HepG2 (cell line): ENCODE data around the gene PPDPF. TPM values are rescaled to one million over a fixed set of nuclear protein-coding genes. Genes with fewer than 3 reads are reported as not detected.

Experiments
- ARNTL ChIP-seq: sonication (generic); formaldehyde crosslinking; IDR thresholded peaks from 2 replicates; pipeline ENCODE4 v1.4.0; 2020; ENCODE audit warnings: mild to moderate bottlenecking, missing genetic modification reagents
- EEA1 ChIP-seq: sonication (generic); formaldehyde crosslinking; IDR thresholded peaks from 2 replicates; pipeline ENCODE4 v1.5.1; 2020; ENCODE audit warnings: mild to moderate bottlenecking, missing genetic modification reagents, borderline replicate concordance
- ELF3 ChIP-seq: IDR thresholded peaks from 2 replicates; pipeline ENCODE4 v1.6.1; 2016; ENCODE audit warnings: missing genetic modification reagents, missing compliant biosample characterization
- GMEB2 ChIP-seq: IDR thresholded peaks from 2 replicates; pipeline ENCODE4 v1.6.1; 2016; ENCODE audit warnings: missing biosample characterization, missing genetic modification reagents, low read depth
- HDAC2 ChIP-seq: sonication (generic); formaldehyde crosslinking; IDR thresholded peaks from 2 replicates; pipeline ENCODE4 v1.4.0; 2020; ENCODE audit warnings: missing genetic modification reagents
- IKZF4 ChIP-seq: sonication (generic); formaldehyde crosslinking; IDR thresholded peaks from 2 replicates; pipeline ENCODE4 v1.5.1; 2020; ENCODE audit warnings: borderline replicate concordance, mild to moderate bottlenecking, low read depth, missing genetic modification reagents; ENCODE audit errors: not compliant biosample characterization
- MAFF ChIP-seq: IDR thresholded peaks from 2 replicates; pipeline ENCODE4 v1.6.1; 2011; ENCODE audit warnings: low read depth, low read length, improper control_type of control experiment
- NR3C1 ChIP-seq: sonication (generic); formaldehyde crosslinking; IDR thresholded peaks from 2 replicates; pipeline ENCODE4 v1.4.0; 2020; ENCODE audit warnings: missing genetic modification reagents
- PBX2 ChIP-seq: IDR thresholded peaks from 2 replicates; pipeline ENCODE4 v1.6.1; 2016; ENCODE audit warnings: control low read depth
- RFXANK ChIP-seq: IDR thresholded peaks from 2 replicates; pipeline ENCODE4 v1.6.1; 2016
- SP140L ChIP-seq: sonication (generic); formaldehyde crosslinking; IDR thresholded peaks from 2 replicates; pipeline ENCODE4 v1.4.0; 2020; ENCODE audit warnings: missing genetic modification reagents, borderline replicate concordance
- SP4 ChIP-seq: sonication (generic); formaldehyde crosslinking; IDR thresholded peaks from 2 replicates; pipeline ENCODE4 v1.8.1; 2023; ENCODE audit warnings: mild to moderate bottlenecking, missing genetic modification reagents
- SPEN ChIP-seq: sonication (generic); formaldehyde crosslinking; IDR thresholded peaks from 2 replicates; pipeline ENCODE4 v1.5.1; 2020; ENCODE audit warnings: low read depth, mild to moderate bottlenecking, missing genetic modification reagents
- THRA ChIP-seq: sonication (generic); formaldehyde crosslinking; IDR thresholded peaks from 2 replicates; pipeline ENCODE4 v1.4.0; 2020; ENCODE audit warnings: missing genetic modification reagents, borderline replicate concordance
- YY1 ChIP-seq: IDR thresholded peaks from 2 replicates; pipeline ENCODE4 v1.6.1; 2011; ENCODE audit warnings: low read length, low read depth, moderate library complexity, mild to moderate bottlenecking; ENCODE audit not compliant: insufficient read depth, insufficient replicate concordance
- ZNF230 ChIP-seq: sonication (generic); formaldehyde crosslinking; IDR thresholded peaks from 2 replicates; pipeline ENCODE4 v1.4.0; 2020; ENCODE audit warnings: mild to moderate bottlenecking, missing genetic modification reagents
- ZNF569 ChIP-seq: sonication (generic); formaldehyde crosslinking; IDR thresholded peaks from 2 replicates; pipeline ENCODE4 v1.5.0; 2020; ENCODE audit warnings: mild to moderate bottlenecking, missing genetic modification reagents, moderate library complexity, borderline replicate concordance
- ZNF75D ChIP-seq: sonication (generic); formaldehyde crosslinking; IDR thresholded peaks from 2 replicates; pipeline ENCODE4 v1.8.1; 2023; ENCODE audit warnings: missing genetic modification reagents, mild to moderate bottlenecking, borderline replicate concordance
- ZNF83 ChIP-seq: sonication (generic); formaldehyde crosslinking; IDR thresholded peaks from 2 replicates; pipeline ENCODE4 v1.4.0; 2020; ENCODE audit warnings: missing genetic modification reagents, mild to moderate bottlenecking, borderline replicate concordance
- ZNF891 ChIP-seq: sonication (generic); formaldehyde crosslinking; IDR thresholded peaks from 2 replicates; pipeline ENCODE4 v1.5.0; 2020; ENCODE audit warnings: mild to moderate bottlenecking, missing genetic modification reagents
- ZSCAN21 ChIP-seq: sonication (generic); formaldehyde crosslinking; IDR thresholded peaks from 2 replicates; pipeline ENCODE4 v1.8.0; 2022; ENCODE audit warnings: mild to moderate bottlenecking, missing genetic modification reagents, moderate library complexity, borderline replicate concordance
- polyA plus RNA-seq, 8 experiments: library from polyadenylated mRNA; depleted of rRNA in 3 of 8; stranded (reverse) in 7 of 8; unstranded in 1 of 8; fragments of >200 nt; fragmentation: Illumina TruSeq in 4 of 8; extraction: Trizol in 4 of 8; gene quantifications; 2 replicates each; pipeline versions ENCODE4 v1.2.1 to v1.2.3, GENCODE V29; 2011 to 2016; ENCODE audit warnings: low read depth in 4 of 8, missing spikeins in 1 of 8, mixed read lengths in 1 of 8; ENCODE audit not compliant: insufficient read depth in 1 of 8
- total RNA-seq, 5 experiments: library from RNA; depleted of rRNA; stranded (reverse); fragments of >200 nt; fragmentation: Illumina TruSeq; extraction: Trizol; gene quantifications; 2 replicates each; pipeline ENCODE4 v1.2.3, GENCODE V29; 2016; ENCODE audit warnings: low read depth in 1 of 5
- TF ChIP-seq, protein P1 (sequence below): sonication (generic); formaldehyde crosslinking; IDR thresholded peaks from 2 replicates; pipeline ENCODE4 v1.4.0; 2020; ENCODE audit warnings: missing genetic modification reagents
- TF ChIP-seq, protein P2 (sequence below): conservative IDR thresholded peaks from 2 replicates; pipeline ENCODE4 v1.6.1; 2018; ENCODE audit warnings: missing genetic modification reagents

The PPDPF gene
- total and polyA plus RNA-seq, 2 of the 13 experiments (the other 11 are each of a cell fraction or from before 2014, with no cell fraction given) = 1.8 to 7.0 TPM

DNA sequence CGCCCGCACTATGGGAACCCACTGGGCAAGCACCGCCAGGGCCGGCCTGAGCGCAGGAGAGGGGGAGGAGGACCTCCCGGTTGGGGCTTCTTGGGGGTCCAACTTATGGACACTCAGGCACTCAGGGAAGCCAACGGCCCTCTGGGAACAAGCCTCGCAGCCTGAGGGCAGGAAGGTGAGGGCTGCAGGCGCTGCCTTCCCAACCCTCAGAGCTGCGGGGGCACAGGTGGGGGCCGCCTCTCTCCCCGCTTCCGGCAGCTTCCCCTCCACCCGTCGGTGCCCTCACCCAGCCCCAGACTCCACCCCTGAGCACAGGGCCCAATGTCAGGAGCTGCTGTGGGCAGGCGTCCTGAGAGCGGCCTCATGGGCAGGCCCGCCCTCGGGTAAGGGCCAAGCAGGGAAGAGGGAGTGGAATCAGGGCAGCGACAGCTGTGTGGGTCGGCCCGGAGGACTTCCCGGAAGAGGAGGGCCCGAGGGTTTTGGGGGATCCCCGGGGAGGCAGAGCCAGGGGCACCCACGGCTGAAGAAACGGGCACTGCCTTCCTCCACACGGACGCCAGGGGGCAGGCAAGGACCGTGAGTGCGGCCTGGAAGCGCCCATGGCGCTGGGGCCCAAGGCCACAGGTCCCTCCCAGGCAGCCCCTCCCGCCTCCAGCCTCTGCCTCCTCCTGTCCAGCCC is 17.1 kb downstream of the PPDPF start (continued):
- TF ChIP-seq YY1 (peak; percentile 87), SP4 (CRISPR knock-in tag) (peak; percentile 80; the same call in 1 of the 2 replicates), ZNF83 (CRISPR knock-in tag) (0 out of 2 replicates have a peak, but pooled peaks have one; percentile 72), EEA1 (CRISPR knock-in tag) (peak; percentile 93; the same call in 1 of the 2 replicates), ZNF891 (CRISPR knock-in tag) (peak; percentile 96), NR3C1 (CRISPR knock-in tag) (0 out of 2 replicates have a peak, but pooled peaks have one; percentile 71), ZNF569 (no peak), IKZF4 (CRISPR knock-in tag) (peak; percentile 72), HDAC2 (CRISPR knock-in tag) (peak; percentile 78), PBX2 (CRISPR knock-in tag) (peak; percentile 24), ZSCAN21 (CRISPR knock-in tag) (peak; percentile 94; the same call in 1 of the 2 replicates), THRA (peak; percentile 82), ZNF75D (CRISPR knock-in tag) (no peak), MAFF (no peak), SPEN (CRISPR knock-in tag) (peak; percentile 87), GMEB2 (CRISPR knock-in tag) (0 out of 2 replicates have a peak, but pooled peaks have one; percentile 39), ELF3 (CRISPR knock-in tag) (peak; percentile 87; the same call in 1 of the 2 replicates), ARNTL (CRISPR knock-in tag) (peak; percentile 64; the same call in 1 of the 2 replicates), RFXANK (CRISPR knock-in tag) (peak; percentile 87; the same call in 1 of the 2 replicates), ZNF230 (CRISPR knock-in tag) (peak; percentile 96), SP140L (CRISPR knock-in tag) (0 out of 2 replicates have a peak, but pooled peaks have one; percentile 29)
- TF ChIP-seq, protein P1, sequence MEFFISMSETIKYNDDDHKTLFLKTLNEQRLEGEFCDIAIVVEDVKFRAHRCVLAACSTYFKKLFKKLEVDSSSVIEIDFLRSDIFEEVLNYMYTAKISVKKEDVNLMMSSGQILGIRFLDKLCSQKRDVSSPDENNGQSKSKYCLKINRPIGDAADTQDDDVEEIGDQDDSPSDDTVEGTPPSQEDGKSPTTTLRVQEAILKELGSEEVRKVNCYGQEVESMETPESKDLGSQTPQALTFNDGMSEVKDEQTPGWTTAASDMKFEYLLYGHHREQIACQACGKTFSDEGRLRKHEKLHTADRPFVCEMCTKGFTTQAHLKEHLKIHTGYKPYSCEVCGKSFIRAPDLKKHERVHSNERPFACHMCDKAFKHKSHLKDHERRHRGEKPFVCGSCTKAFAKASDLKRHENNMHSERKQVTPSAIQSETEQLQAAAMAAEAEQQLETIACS (CRISPR knock-in tag) = peak; percentile 64
- TF ChIP-seq, protein P2, sequence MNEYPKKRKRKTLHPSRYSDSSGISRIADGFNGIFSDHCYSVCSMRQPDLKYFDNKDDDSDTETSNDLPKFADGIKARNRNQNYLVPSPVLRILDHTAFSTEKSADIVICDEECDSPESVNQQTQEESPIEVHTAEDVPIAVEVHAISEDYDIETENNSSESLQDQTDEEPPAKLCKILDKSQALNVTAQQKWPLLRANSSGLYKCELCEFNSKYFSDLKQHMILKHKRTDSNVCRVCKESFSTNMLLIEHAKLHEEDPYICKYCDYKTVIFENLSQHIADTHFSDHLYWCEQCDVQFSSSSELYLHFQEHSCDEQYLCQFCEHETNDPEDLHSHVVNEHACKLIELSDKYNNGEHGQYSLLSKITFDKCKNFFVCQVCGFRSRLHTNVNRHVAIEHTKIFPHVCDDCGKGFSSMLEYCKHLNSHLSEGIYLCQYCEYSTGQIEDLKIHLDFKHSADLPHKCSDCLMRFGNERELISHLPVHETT (CRISPR knock-in tag) = peak; percentile 68; the same call in 1 of the 2 replicates
